Measurements from ENCODE around the gene MSMB.

- TF ChIP-seq POLR2A (IDR thresholded peaks at IDR 0.05) (no peak), POLR2AphosphoS5 (IDR thresholded peaks at IDR 0.05) (no peak), EP300 (IDR thresholded peaks at IDR 0.05) (no peak), CTCF (IDR thresholded peaks at IDR 0.05) (no peak)
Measured at GRCh38 chr10:46016190-46016589, 29.9 kb downstream of the MSMB start.
